HepG2 (cell line): ENCODE results near the gene AIFM1. TPM values are rescaled to one million over a fixed set of nuclear protein-coding genes. Genes with fewer than 3 reads are reported as not detected.

Source experiments
- AGO1 ChIP-seq: fragments of 200-400 bp; formaldehyde crosslinking; IDR thresholded peaks from 2 replicates; pipeline ENCODE4 v1.6.1; 2017; ENCODE audit warnings: mild to moderate bottlenecking, low read depth, low read length, moderate library complexity; ENCODE audit not compliant: poor library complexity, severe bottlenecking
- ARNT ChIP-seq: fragments of 450-650 bp; IDR thresholded peaks from 2 replicates; pipeline ENCODE4 v1.6.1; 2017
- HDAC1 ChIP-seq: sonication (generic); formaldehyde crosslinking; IDR thresholded peaks from 2 replicates; pipeline ENCODE4 v1.5.1; 2020; ENCODE audit warnings: mild to moderate bottlenecking, missing genetic modification reagents
- KIAA2018 ChIP-seq: sonication (generic); formaldehyde crosslinking; IDR thresholded peaks from 2 replicates; pipeline ENCODE4 v1.5.0; 2020; ENCODE audit warnings: mild to moderate bottlenecking, missing genetic modification reagents, borderline replicate concordance
- PRPF4 ChIP-seq: fragments of 200-400 bp; formaldehyde crosslinking; IDR thresholded peaks from 2 replicates; pipeline ENCODE4 v1.6.1; 2016; ENCODE audit warnings: low read length, low read depth; ENCODE audit not compliant: poor library complexity, severe bottlenecking
- SATB2 ChIP-seq: sonication (generic); formaldehyde crosslinking; IDR thresholded peaks from 2 replicates; pipeline ENCODE4 v1.5.0; 2020; ENCODE audit warnings: missing genetic modification reagents
- SNAPC4 ChIP-seq: sonication (generic); formaldehyde crosslinking; IDR thresholded peaks from 2 replicates; pipeline ENCODE4 v1.4.0; 2020; ENCODE audit warnings: mild to moderate bottlenecking, missing genetic modification reagents
- TAF15 ChIP-seq: fragments of 200-400 bp; formaldehyde crosslinking; IDR thresholded peaks from one replicate; pipeline ENCODE4 v1.6.1; 2018; ENCODE audit warnings: mild to moderate bottlenecking, low read depth, low read length; ENCODE audit not compliant: poor library complexity, severe bottlenecking
- TIGD3 ChIP-seq: sonication (generic); formaldehyde crosslinking; IDR thresholded peaks from 2 replicates; pipeline ENCODE4 v1.5.1; 2020; ENCODE audit warnings: mild to moderate bottlenecking, missing genetic modification reagents, borderline replicate concordance
- ZNF17 ChIP-seq: sonication (generic); formaldehyde crosslinking; IDR thresholded peaks from 2 replicates; pipeline ENCODE4 v1.5.0; 2020; ENCODE audit warnings: mild to moderate bottlenecking, missing genetic modification reagents
- ZNF430 ChIP-seq: sonication (generic); formaldehyde crosslinking; IDR thresholded peaks from 2 replicates; pipeline ENCODE4 v1.9.0; 2021; ENCODE audit warnings: mild to moderate bottlenecking, missing genetic modification reagents
- ZNF768 ChIP-seq: sonication (generic); formaldehyde crosslinking; IDR thresholded peaks from 2 replicates; pipeline ENCODE4 v1.4.0; 2020; ENCODE audit warnings: missing genetic modification reagents
- ZSCAN21 ChIP-seq: sonication (generic); formaldehyde crosslinking; IDR thresholded peaks from 2 replicates; pipeline ENCODE4 v1.8.0; 2022; ENCODE audit warnings: mild to moderate bottlenecking, missing genetic modification reagents, moderate library complexity, borderline replicate concordance
- polyA plus RNA-seq, 8 experiments: library from polyadenylated mRNA; depleted of rRNA in 3 of 8; stranded (reverse) in 7 of 8; unstranded in 1 of 8; fragments of >200 nt; fragmentation: Illumina TruSeq in 4 of 8; extraction: Trizol in 4 of 8; gene quantifications; 2 replicates each; pipeline versions ENCODE4 v1.2.1 to v1.2.3, GENCODE V29; 2011 to 2016; ENCODE audit warnings: low read depth in 4 of 8, missing spikeins in 1 of 8, mixed read lengths in 1 of 8; ENCODE audit not compliant: insufficient read depth in 1 of 8
- total RNA-seq, 5 experiments: library from RNA; depleted of rRNA; stranded (reverse); fragments of >200 nt; fragmentation: Illumina TruSeq; extraction: Trizol; gene quantifications; 2 replicates each; pipeline ENCODE4 v1.2.3, GENCODE V29; 2016; ENCODE audit warnings: low read depth in 1 of 5

The AIFM1 gene
- total and polyA plus RNA-seq, 2 of the 13 experiments (the other 11 are each of a cell fraction or from before 2014, with no cell fraction given) = 42.8 to 46.9 TPM

- TF ChIP-seq KIAA2018 (CRISPR knock-in tag) = no peak
- no peak for TF ChIP-seq SATB2
- no peak for TF ChIP-seq TAF15
- peak; percentile 50 for TF ChIP-seq HDAC1 (CRISPR knock-in tag)
- no peak for TF ChIP-seq AGO1
- no peak for TF ChIP-seq ARNT
- no peak for TF ChIP-seq TIGD3
- no peak for TF ChIP-seq ZNF430 (CRISPR knock-in tag)
- no peak for TF ChIP-seq SNAPC4 (CRISPR knock-in tag)
- no peak for TF ChIP-seq ZSCAN21
- TF ChIP-seq PRPF4 = no peak
- TF ChIP-seq ZNF768 (CRISPR knock-in tag) = no peak
- TF ChIP-seq ZNF17 (CRISPR knock-in tag) = no peak
Measured at GRCh38 chrX:130165703-130166502, at the start of gene AIFM1 (continued).
